Measurements from ENCODE around the gene IKZF2. TPM values are rescaled to one million over a fixed set of nuclear protein-coding genes. Genes with fewer than 3 reads are reported as not detected.

Gene IKZF2
- total and polyA plus RNA-seq, 2 experiments from 2014 or later = 2.6 to 10.1 TPM

- TF ChIP-seq ZNF462 (CRISPR knock-in tag; IDR thresholded peaks at IDR 0.05) (0 out of 2 replicates have a peak, but pooled peaks have one; percentile 38), REST (IDR thresholded peaks at IDR 0.05; ENCODE audit: unreplicated experiment) (no peak), CTCF (conservative IDR thresholded peaks at IDR 0.05; ENCODE audit: low read depth in 2 of 2) (no peak), NANOG (IDR thresholded peaks at IDR 0.05; ENCODE audit: borderline replicate concordance) (peak; percentile 57), JUNB (IDR thresholded peaks at IDR 0.05; ENCODE audit: unreplicated experiment) (no peak), STAT1 (IDR thresholded peaks at IDR 0.05; ENCODE audit: unreplicated experiment) (no peak), CREB1 (CRISPR knock-in tag; IDR thresholded peaks at IDR 0.05; ENCODE audit: low read depth) (peak; percentile 24; the same call in 1 of the 2 replicates), ZNF331 (CRISPR knock-in tag; IDR thresholded peaks at IDR 0.05; ENCODE audit: low read depth) (no peak), ZNF114 (CRISPR knock-in tag; IDR thresholded peaks at IDR 0.05) (no peak), EZH2 (IDR thresholded peaks at IDR 0.05; ENCODE audit: low read depth, unreplicated experiment) (no peak), ETS1 (IDR thresholded peaks at IDR 0.05) (no peak)
Observed at GRCh38 chr2:213187833-213188532, 36.6 kb upstream of the IKZF2 start (continued).
